Gastroesophageal sphincter (tissue), 3 donors: ENCODE data around the gene ASIC1.
A peak's percentile ranks its signal among the peaks of the same experiment; 100 is the strongest.

Experiments
- POLR2A ChIP-seq, 2 donors: fragments of 450-650 bp; IDR thresholded peaks; one replicate each; pipeline ENCODE4 v1.6.1; 2017; ENCODE audit warnings: antibody characterized with exemption in 2 of 2, mild to moderate bottlenecking in 2 of 2, moderate library complexity in 1 of 2
- POLR2AphosphoS5 ChIP-seq: sonication (generic); formaldehyde crosslinking; IDR thresholded peaks from one replicate; pipeline ENCODE4 v1.6.1; 2017; ENCODE audit warnings: antibody characterized with exemption
- TF ChIP-seq, protein P1 (sequence below), 4 experiments: fragments of 200-600 bp in 2 of 4; fragments of 450-650 bp in 2 of 4; sonication (generic) in 1 of 4; IDR thresholded peaks; one replicate each; pipeline ENCODE4 v1.5.1; 2017 to 2019; ENCODE audit warnings: antibody characterized with exemption in 4 of 4, mild to moderate bottlenecking in 2 of 4, moderate library complexity in 2 of 4

DNA sequence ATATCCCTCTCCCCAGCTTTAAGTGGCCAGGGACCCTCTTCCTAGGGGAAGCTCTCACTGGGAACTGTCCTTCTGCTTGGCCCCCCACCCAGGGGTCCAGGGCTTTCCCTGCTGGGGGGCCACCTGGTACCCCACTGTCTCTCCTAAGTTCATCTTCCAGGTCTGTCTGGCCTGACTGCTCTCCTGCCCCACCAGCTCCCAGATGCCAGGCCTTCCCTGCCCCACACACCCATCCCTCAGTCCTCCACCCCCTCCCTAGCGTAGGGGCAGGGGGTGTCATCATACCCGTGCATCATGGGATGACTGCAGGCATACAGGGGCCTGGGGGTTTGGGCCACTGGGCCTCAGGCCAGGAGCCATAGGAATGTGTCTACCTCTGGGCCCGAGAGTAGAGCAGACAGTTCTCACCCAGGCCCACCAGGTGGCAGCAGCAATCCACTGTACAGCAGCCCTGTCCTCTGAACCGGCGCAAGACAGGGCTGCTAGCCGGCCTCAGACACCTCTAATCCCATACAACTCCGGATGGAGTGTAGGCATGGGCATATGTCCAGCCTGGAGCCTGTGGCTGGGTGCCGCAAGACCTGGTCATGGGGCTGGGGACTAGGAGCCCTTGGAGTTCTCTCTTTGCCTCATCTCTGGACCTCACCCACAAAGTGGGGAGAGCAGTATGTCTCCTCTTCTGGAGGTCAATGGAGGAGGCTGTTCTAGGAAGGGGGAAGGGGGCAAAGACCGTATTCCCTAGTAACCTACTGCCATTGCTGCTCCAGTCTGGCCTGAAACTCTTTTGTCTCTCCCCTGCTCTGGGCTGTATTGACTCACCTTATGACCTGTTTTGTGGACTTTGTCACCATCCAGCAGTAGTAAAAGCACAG is 17.8 kb downstream of the ASIC1 start:
- TF ChIP-seq, protein P1, sequence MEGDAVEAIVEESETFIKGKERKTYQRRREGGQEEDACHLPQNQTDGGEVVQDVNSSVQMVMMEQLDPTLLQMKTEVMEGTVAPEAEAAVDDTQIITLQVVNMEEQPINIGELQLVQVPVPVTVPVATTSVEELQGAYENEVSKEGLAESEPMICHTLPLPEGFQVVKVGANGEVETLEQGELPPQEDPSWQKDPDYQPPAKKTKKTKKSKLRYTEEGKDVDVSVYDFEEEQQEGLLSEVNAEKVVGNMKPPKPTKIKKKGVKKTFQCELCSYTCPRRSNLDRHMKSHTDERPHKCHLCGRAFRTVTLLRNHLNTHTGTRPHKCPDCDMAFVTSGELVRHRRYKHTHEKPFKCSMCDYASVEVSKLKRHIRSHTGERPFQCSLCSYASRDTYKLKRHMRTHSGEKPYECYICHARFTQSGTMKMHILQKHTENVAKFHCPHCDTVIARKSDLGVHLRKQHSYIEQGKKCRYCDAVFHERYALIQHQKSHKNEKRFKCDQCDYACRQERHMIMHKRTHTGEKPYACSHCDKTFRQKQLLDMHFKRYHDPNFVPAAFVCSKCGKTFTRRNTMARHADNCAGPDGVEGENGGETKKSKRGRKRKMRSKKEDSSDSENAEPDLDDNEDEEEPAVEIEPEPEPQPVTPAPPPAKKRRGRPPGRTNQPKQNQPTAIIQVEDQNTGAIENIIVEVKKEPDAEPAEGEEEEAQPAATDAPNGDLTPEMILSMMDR (IDR thresholded peaks at IDR 0.05), result peak in 3 of 4 experiments; percentile 92 to 93 (median 93)
- TF ChIP-seq POLR2A (IDR thresholded peaks at IDR 0.05), result no peak
- TF ChIP-seq POLR2AphosphoS5, result no peak
